Endodermal cell (in vitro differentiated cells): ENCODE measurements around the gene WDCP. TPM values are rescaled to one million over a fixed set of nuclear protein-coding genes. Genes with fewer than 3 reads are reported as not detected.

Experiments
- DNase-seq: peaks from one replicate; pipeline ENCODE4 v3.0.0-alpha.2; 2017
- H3K27ac ChIP-seq: 2 replicates; pipeline ENCODE4 v1.5.1; 2013; ENCODE audit warnings: mild to moderate bottlenecking, low read depth, low read length, moderate library complexity
- H3K27me3 ChIP-seq: 2 replicates; pipeline ENCODE4 v1.6.1; 2013; ENCODE audit warnings: mild to moderate bottlenecking, low read length, moderate library complexity; ENCODE audit not compliant: insufficient read depth, control insufficient read depth, poor library complexity, severe bottlenecking
- H3K36me3 ChIP-seq: 2 replicates; pipeline ENCODE4 v1.7.0; 2013; ENCODE audit warnings: mild to moderate bottlenecking, low read length, moderate library complexity; ENCODE audit not compliant: control insufficient read depth, insufficient read depth
- H3K4me1 ChIP-seq: one replicate; pipeline ENCODE4 v1.7.0; 2013; ENCODE audit warnings: low read length; ENCODE audit not compliant: control insufficient read depth, insufficient read depth
- H3K4me3 ChIP-seq: 2 replicates; pipeline ENCODE4 v1.5.1; 2013; ENCODE audit warnings: mild to moderate bottlenecking, low read length, moderate library complexity
- H3K9ac ChIP-seq: 2 replicates; pipeline ENCODE4 v1.6.1; 2013; ENCODE audit warnings: mild to moderate bottlenecking, low read length, moderate library complexity; ENCODE audit not compliant: poor library complexity, severe bottlenecking; ENCODE audit errors: extremely low read depth
- H3K9me3 ChIP-seq: 2 replicates; pipeline ENCODE4 v1.6.1; 2013; ENCODE audit warnings: mild to moderate bottlenecking, low read length, moderate library complexity; ENCODE audit not compliant: control insufficient read depth
- H3K27ac Mint-ChIP-seq: 2 replicates; pipeline ENCODE4 v1.8.0; 2020; ENCODE audit warnings: mixed read lengths
- H3K27me3 Mint-ChIP-seq: 2 replicates; pipeline ENCODE4 v1.8.0; 2021; ENCODE audit warnings: mild to moderate bottlenecking, mixed read lengths; ENCODE audit not compliant: insufficient read depth
- H3K36me3 Mint-ChIP-seq: 2 replicates; pipeline ENCODE4 v1.8.0; 2020; ENCODE audit warnings: low read depth, mixed read lengths
- H3K4me1 Mint-ChIP-seq: 2 replicates; pipeline ENCODE4 v1.8.0; 2020; ENCODE audit warnings: mixed read lengths
- H3K4me3 Mint-ChIP-seq: 2 replicates; pipeline ENCODE4 v1.8.0; 2020; ENCODE audit warnings: mild to moderate bottlenecking, moderate library complexity, mixed read lengths
- H3K9me3 Mint-ChIP-seq: 2 replicates; pipeline ENCODE4 v1.8.0; 2020; ENCODE audit warnings: mild to moderate bottlenecking, mixed read lengths
- whole genome bisulfite sequencing, 2 experiments: methylation state at CpG; one replicate each; pipeline versions ENCODE4 v1.1.5 to v1.1.7; 2013; ENCODE audit warnings: missing lambda C conversion rate in 2 of 2, mixed read lengths in 1 of 2; ENCODE audit not compliant: insufficient coverage in 1 of 2, insufficient read length in 1 of 2; 5-methylcytosine and 5-hydroxymethylcytosine counted together
- total RNA-seq, 2 donors: library from RNA; stranded (reverse); fragmentation: NEBNext Ultra II Directional in 1 of 2; extraction: Animal tissue kit (Norgen Biotek cat#: 25700) in 1 of 2; gene quantifications; 2 replicates in 1 of 2; 3 replicates in 1 of 2; pipeline ENCODE4 v1.2.1, GENCODE V29; 2021
- TF ChIP-seq, protein P1 (sequence below): fragments of 200-600 bp; sonication (generic); conservative IDR thresholded peaks from 2 replicates; pipeline ENCODE4 v1.5.0; 2021; ENCODE audit warnings: antibody characterized with exemption, mild to moderate bottlenecking

The WDCP gene
- total RNA-seq, 2 donors from 2014 or later, result 18.2 to 24.1 TPM

DNA sequence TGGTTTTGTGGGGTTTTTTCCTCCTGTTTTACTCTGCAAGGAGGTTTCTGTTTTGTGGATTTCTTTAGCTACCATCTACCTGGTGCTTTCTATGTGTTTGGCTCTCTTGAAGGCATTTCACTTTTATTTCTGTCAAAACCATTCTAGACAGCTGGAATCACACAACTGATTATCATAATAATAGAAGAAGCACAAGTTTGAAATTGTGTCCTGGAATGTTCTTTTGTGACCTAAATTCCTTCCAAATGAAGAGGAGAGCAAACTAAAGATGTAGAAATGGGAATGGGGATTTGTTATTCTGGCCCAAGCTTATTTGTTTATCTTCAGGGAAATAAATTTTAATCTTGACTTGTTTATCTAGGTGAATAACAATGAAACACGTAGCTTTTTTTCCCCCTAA, 54.3 kb downstream of the WDCP start:
- H3K4me3 Mint-ChIP-seq, result no peak overlapping the region

DNA sequence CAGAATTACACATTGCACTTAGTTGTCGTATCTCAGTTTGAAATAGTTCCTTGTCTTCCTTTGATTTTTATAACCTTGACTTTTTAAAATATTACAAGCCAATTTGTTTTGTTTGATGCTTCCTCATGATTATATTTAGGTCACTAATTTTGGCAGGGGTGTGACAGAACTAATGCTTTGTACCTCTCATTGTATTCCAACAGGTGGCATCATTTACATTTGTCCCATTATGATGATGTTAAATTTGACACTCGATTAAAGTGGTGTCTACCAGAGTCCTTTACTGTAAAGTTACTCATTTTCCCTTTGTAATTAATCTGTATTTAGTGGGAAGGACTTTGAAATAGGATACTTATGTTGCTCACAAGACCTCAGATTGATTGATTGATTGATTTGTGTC, 58.8 kb downstream of the WDCP start:
- peaks cover 27% of the 10 kb centered on the region for H3K36me3 Mint-ChIP-seq
- TF ChIP-seq, protein P1, sequence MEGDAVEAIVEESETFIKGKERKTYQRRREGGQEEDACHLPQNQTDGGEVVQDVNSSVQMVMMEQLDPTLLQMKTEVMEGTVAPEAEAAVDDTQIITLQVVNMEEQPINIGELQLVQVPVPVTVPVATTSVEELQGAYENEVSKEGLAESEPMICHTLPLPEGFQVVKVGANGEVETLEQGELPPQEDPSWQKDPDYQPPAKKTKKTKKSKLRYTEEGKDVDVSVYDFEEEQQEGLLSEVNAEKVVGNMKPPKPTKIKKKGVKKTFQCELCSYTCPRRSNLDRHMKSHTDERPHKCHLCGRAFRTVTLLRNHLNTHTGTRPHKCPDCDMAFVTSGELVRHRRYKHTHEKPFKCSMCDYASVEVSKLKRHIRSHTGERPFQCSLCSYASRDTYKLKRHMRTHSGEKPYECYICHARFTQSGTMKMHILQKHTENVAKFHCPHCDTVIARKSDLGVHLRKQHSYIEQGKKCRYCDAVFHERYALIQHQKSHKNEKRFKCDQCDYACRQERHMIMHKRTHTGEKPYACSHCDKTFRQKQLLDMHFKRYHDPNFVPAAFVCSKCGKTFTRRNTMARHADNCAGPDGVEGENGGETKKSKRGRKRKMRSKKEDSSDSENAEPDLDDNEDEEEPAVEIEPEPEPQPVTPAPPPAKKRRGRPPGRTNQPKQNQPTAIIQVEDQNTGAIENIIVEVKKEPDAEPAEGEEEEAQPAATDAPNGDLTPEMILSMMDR, result peak; percentile 47

More for the DNA sequence above, 54.3 kb downstream of the WDCP start:
- H3K4me1 ChIP-seq, result no peaks in the 10 kb centered on the region
- Mint-ChIP-seq H3K9me3 (no peaks in the 10 kb centered on the region), H3K4me1 (peaks cover 8% of the 10 kb centered on the region), H3K36me3 (peaks cover 19% of the 10 kb centered on the region), H3K27me3 (no peaks in the 10 kb centered on the region), H3K27ac (peak overlapping the region; percentile 59)
- H3K9ac ChIP-seq, result no peak overlapping the region
- H3K27me3 ChIP-seq, result no peaks in the 10 kb centered on the region
- no peak for DNase-seq
- WGBS, 2 experiments, result 87% methylated on average over 1 of the region's 1 CpG; no CpG with 5 or more reads in 1 of the 2 experiments
- H3K36me3 ChIP-seq, result peaks cover 30% of the 10 kb centered on the region
- no peaks in the 10 kb centered on the region for H3K9me3 ChIP-seq
- no peak overlapping the region for H3K4me3 ChIP-seq
- TF ChIP-seq, protein P1, result no peak
- no peak overlapping the region for H3K27ac ChIP-seq

More for the DNA sequence above, 58.8 kb downstream of the WDCP start:
- Histone ChIP-seq H3K36me3 (peaks cover 49% of the 10 kb centered on the region), H3K9me3 (no peaks in the 10 kb centered on the region), H3K4me3 (no peak overlapping the region), H3K27me3 (no peaks in the 10 kb centered on the region), H3K9ac (no peak overlapping the region), H3K4me1 (no peaks in the 10 kb centered on the region), H3K27ac (no peak overlapping the region)
- Mint-ChIP-seq H3K27me3 (no peaks in the 10 kb centered on the region), H3K27ac (no peak overlapping the region), H3K4me1 (peaks cover 7% of the 10 kb centered on the region), H3K4me3 (no peak overlapping the region), H3K9me3 (no peaks in the 10 kb centered on the region)
- 96 to 100% methylated on average over 1 to 2 of the region's 2 CpGs for WGBS, 2 experiments
- no peak for DNase-seq

Other genes starting within 250 kb of the WDCP start
- 10 to 100 TPM; 18.6 to 20.7 TPM for gene ATAD2B, start 120.3 kb downstream of the WDCP start, total RNA-seq
- 10 to 100 TPM; 20.1 to 26.8 TPM for gene UBXN2A, start 106.9 kb downstream of the WDCP start, total RNA-seq
- gene MFSD2B, start 37.3 kb downstream of the WDCP start, total RNA-seq, result 1 to 10 TPM in 1 of 2 donors, under 1 TPM in 1; 0.91 to 1.0 TPM
- gene FKBP1B, start 2.4 kb upstream of the WDCP start, total RNA-seq, result 10 to 100 TPM; 35.3 to 39.0 TPM
- 100 to 1,000 TPM; 109 to 131 TPM for gene SF3B6, start 28.9 kb upstream of the WDCP start, total RNA-seq
- 10 to 100 TPM; 11.6 to 23.2 TPM for gene TP53I3, start 37.4 kb upstream of the WDCP start, total RNA-seq
- gene PFN4, start 75.9 kb upstream of the WDCP start, total RNA-seq, result under 1 TPM in 1 of 2 donors, not detected in 1; 0.73 TPM
- gene FAM228B, start 76.1 kb upstream of the WDCP start, total RNA-seq, result 10 to 100 TPM; 13.2 to 14.6 TPM
- under 1 TPM in 1 of 2 donors, not detected in 1; 0.53 TPM for gene FAM228A, start 127.7 kb upstream of the WDCP start, total RNA-seq